ENCODE measurements around the gene DNAJC4. TPM values are rescaled to one million over a fixed set of nuclear protein-coding genes. Genes with fewer than 3 reads are reported as not detected.

The DNAJC4 gene
- total RNA-seq, 1 experiment from 2014 or later = 24.2 TPM

DNA sequence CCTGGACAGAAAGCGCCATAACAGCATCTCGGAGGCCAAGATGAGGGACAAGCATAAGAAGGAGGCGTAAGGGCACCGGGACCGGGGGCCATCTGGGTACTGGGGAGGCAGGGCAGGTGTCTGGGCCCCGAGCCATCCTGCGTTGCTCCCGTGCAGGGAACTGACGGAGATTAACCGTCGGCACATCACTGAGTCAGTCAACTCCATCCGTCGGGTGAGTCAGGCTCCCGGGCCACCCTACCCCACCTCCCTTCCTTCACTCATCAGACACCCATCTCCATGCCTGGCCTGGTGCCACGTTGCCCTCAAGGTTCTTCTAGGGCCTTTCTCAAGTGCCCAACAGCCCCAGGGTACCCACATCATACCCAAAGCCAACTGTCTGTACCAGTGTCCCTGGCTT lies 36.0 kb downstream of the DNAJC4 start:
- Histone ChIP-seq H3K14ac (ENCODE audit: insufficient read depth, low read length) (no peak overlapping the region), H2BK120ac (ENCODE audit: low read depth, low read length, poor library complexity, severe bottlenecking) (no peak overlapping the region), H3K9ac (ENCODE audit: extremely low read depth, insufficient read length, low read length) (no peak overlapping the region), H4K8ac (replicated peaks; ENCODE audit: insufficient read length, low read depth, low read length) (no peak overlapping the region), H2BK20ac (ENCODE audit: low read depth, low read length, poor library complexity, severe bottlenecking) (no peak overlapping the region), H3T11ph (ENCODE audit: low read length) (no peak overlapping the region), H2AFZ (ENCODE audit: low read length) (no peak overlapping the region), H2BK5ac (ENCODE audit: insufficient read length, low read length) (no peak overlapping the region), H2AK5ac (ENCODE audit: insufficient read length, low read length) (no peak overlapping the region), H3K4me1 (ENCODE audit: insufficient read depth, low read length) (no peaks in the 10 kb centered on the region), H3K9me3 (ENCODE audit: control insufficient read depth, low read depth, low read length) (no peaks in the 10 kb centered on the region), H3K4ac (ENCODE audit: low read depth, low read length) (no peak overlapping the region), H3K23me2 (ENCODE audit: insufficient read length, low read depth, low read length, poor library complexity, severe bottlenecking) (peaks cover 10% of the 10 kb centered on the region), H3K27me3 (ENCODE audit: insufficient read depth, low read length) (no peaks in the 10 kb centered on the region), H2BK12ac (ENCODE audit: insufficient read length, low read depth, low read length) (no peak overlapping the region), H4K5ac (ENCODE audit: insufficient read length, low read depth, low read length) (no peak overlapping the region), H3K79me2 (ENCODE audit: insufficient read depth, low read length) (no peaks in the 10 kb centered on the region), H3K27ac (ENCODE audit: insufficient read length, low read depth, low read length) (no peak overlapping the region), H3K23ac (ENCODE audit: insufficient read length, low read depth, low read length) (no peak overlapping the region), H3K56ac (ENCODE audit: insufficient read length, low read depth, low read length) (no peak overlapping the region), H4K20me1 (ENCODE audit: control insufficient read depth, insufficient read depth, insufficient read length) (no peaks in the 10 kb centered on the region), H3K79me1 (ENCODE audit: insufficient read depth, low read depth, low read length, poor library complexity, severe bottlenecking) (no peaks in the 10 kb centered on the region), H2BK15ac (ENCODE audit: low read depth, low read length) (no peak overlapping the region), H4K91ac (ENCODE audit: insufficient read length, low read depth, low read length) (no peak overlapping the region), H3K18ac (ENCODE audit: insufficient read length, low read depth, low read length) (no peak overlapping the region), H3K4me2 (ENCODE audit: insufficient read depth, insufficient read length, low read length) (no peak overlapping the region)
- TF ChIP-seq, protein P1, sequence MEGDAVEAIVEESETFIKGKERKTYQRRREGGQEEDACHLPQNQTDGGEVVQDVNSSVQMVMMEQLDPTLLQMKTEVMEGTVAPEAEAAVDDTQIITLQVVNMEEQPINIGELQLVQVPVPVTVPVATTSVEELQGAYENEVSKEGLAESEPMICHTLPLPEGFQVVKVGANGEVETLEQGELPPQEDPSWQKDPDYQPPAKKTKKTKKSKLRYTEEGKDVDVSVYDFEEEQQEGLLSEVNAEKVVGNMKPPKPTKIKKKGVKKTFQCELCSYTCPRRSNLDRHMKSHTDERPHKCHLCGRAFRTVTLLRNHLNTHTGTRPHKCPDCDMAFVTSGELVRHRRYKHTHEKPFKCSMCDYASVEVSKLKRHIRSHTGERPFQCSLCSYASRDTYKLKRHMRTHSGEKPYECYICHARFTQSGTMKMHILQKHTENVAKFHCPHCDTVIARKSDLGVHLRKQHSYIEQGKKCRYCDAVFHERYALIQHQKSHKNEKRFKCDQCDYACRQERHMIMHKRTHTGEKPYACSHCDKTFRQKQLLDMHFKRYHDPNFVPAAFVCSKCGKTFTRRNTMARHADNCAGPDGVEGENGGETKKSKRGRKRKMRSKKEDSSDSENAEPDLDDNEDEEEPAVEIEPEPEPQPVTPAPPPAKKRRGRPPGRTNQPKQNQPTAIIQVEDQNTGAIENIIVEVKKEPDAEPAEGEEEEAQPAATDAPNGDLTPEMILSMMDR (conservative IDR thresholded peaks at IDR 0.05) = no peak
- Mint-ChIP-seq H3K9me3 (no peaks in the 10 kb centered on the region), H3K4me3 (no peak overlapping the region), H3K36me3 (ENCODE audit: insufficient read depth in 1 of 3, low read depth in 3 of 3) (peaks cover 27 to 62% (median 47%) of the 10 kb centered on the region in 3 experiments), H3K27ac (no peak overlapping the region; a peak in 1 of 7 replicates), H3K4me1 (peaks cover 11 to 21% of the 10 kb centered on the region in 2 experiments), H3K27me3 (ENCODE audit: low read depth) (no peaks in the 10 kb centered on the region)
- DNase-seq = no peak
- WGBS (ENCODE audit: extremely low coverage, insufficient read length, low lambda C conversion rate) = no CpG with 5 or more reads among the region's 15 CpGs

Data from H9 (cell line).